ENCODE results near the gene PHACTR3.
A peak's percentile ranks its signal among the peaks of the same experiment; 100 is the strongest.

PHACTR3 gene

GRCh38 chr20:59568509-59569024 is 35.8 kb upstream of the PHACTR3 start:
- TF ChIP-seq, protein P1, sequence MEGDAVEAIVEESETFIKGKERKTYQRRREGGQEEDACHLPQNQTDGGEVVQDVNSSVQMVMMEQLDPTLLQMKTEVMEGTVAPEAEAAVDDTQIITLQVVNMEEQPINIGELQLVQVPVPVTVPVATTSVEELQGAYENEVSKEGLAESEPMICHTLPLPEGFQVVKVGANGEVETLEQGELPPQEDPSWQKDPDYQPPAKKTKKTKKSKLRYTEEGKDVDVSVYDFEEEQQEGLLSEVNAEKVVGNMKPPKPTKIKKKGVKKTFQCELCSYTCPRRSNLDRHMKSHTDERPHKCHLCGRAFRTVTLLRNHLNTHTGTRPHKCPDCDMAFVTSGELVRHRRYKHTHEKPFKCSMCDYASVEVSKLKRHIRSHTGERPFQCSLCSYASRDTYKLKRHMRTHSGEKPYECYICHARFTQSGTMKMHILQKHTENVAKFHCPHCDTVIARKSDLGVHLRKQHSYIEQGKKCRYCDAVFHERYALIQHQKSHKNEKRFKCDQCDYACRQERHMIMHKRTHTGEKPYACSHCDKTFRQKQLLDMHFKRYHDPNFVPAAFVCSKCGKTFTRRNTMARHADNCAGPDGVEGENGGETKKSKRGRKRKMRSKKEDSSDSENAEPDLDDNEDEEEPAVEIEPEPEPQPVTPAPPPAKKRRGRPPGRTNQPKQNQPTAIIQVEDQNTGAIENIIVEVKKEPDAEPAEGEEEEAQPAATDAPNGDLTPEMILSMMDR (IDR thresholded peaks at IDR 0.05; ENCODE audit: insufficient read depth, low read depth, low read length, missing control alignments): no peak
- H3K4me3 ChIP-seq (ENCODE audit: low read depth, low read length): no peak overlapping the region
- DNase-seq (ENCODE audit: low read depth): no peak

GRCh38 chr20:59569305-59569704 is 35.0 kb upstream of the PHACTR3 start:
- TF ChIP-seq, protein P1 (IDR thresholded peaks at IDR 0.05; ENCODE audit: insufficient read depth, low read depth, low read length, missing control alignments): no peak
- DNase-seq (ENCODE audit: low read depth): no peak
- H3K4me3 ChIP-seq (ENCODE audit: low read depth, low read length): no peak overlapping the region

DNA sequence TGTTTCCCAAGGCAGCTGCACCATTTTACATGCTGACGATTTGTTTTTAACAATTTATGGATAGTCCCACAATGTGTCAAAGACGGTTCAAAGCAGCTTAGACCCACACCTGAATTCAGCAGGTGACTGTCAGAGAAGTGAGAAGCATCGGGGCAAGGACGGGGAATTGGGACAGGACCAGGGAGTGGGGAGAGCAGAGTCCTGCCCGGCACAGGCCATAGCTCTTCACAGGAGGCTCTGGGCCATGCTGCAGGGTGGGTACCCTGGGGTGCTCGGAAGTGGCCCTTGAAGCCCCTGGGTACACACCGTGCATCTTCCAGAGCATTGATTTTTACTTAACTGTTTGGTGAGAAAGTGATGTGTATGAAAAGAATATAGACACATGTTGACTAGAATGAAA is 33.2 kb upstream of the PHACTR3 start:
- H3K4me3 ChIP-seq (ENCODE audit: low read depth, low read length): no peak overlapping the region
- no peak for DNase-seq (ENCODE audit: low read depth)
- TF ChIP-seq, protein P1 (IDR thresholded peaks at IDR 0.05; ENCODE audit: insufficient read depth, low read depth, low read length, missing control alignments): no peak

- DNase-seq (ENCODE audit: low read depth): peak; percentile 48
- no peak overlapping the region for H3K4me3 ChIP-seq (ENCODE audit: low read depth, low read length)
- TF ChIP-seq, protein P1 (IDR thresholded peaks at IDR 0.05; ENCODE audit: insufficient read depth, low read depth, low read length, missing control alignments): peak; percentile 93
Observed at GRCh38 chr20:59571551-59572314, 32.6 kb upstream of the PHACTR3 start.

DNA sequence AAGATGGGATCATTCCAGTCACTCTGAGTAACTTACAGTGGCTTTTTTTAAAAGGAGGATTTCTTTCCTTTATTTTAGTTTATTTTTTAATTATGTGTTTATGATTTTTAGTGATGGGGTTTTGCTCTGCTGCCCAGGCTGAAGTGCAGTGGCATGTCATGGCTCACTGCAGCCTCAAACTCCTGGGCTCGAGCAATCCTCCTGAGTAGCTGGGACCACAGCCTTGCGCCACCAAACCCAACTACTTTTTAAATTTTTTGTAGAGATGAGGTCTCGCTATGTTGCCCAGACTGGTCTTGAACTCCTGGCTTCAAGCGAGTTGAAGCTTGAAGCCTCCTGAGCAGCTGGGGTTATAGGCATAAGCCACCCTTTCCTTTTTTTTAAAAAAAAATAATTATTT is 31.8 kb upstream of the PHACTR3 start:
- no peak for DNase-seq (ENCODE audit: low read depth)
- TF ChIP-seq, protein P1 (IDR thresholded peaks at IDR 0.05; ENCODE audit: insufficient read depth, low read depth, low read length, missing control alignments): no peak

DNA sequence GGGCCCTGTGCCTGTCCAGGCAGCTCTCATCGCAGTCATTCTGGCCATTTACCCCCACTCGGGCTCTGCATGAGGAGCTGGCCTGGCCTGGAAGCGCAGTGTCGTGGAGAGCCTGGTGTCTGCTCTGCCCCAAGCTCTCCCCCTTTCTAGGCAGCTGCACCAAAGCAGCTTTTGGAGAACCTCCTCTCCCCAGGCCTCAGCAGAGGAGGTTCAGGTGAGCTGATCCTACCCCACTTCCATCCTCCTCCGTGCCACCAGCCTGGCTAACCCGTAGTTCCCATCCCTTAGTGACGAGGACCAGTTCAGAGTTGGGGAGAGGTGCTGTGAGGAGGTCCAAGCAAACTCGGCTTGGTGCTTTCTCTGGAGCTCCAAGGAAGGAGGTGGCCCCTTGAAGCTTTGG is 30.5 kb upstream of the PHACTR3 start:
- no peak overlapping the region for H3K4me3 ChIP-seq (ENCODE audit: low read depth, low read length)
- TF ChIP-seq, protein P1 (IDR thresholded peaks at IDR 0.05; ENCODE audit: insufficient read depth, low read depth, low read length, missing control alignments): no peak
- DNase-seq (ENCODE audit: low read depth): no peak

More for the DNA sequence above, 31.8 kb upstream of the PHACTR3 start:
- H3K4me3 ChIP-seq (ENCODE audit: low read depth, low read length): no peak overlapping the region
